Stimulated activated CD4-positive, alpha-beta T cell treated with anti-CD3 and anti-CD28 coated beads, Interleukin-15, amount 100 ng/mL, for 48 hours (primary cell): Measurements from ENCODE around the gene CNTN5.

Source experiments
- DNase-seq, 2 donors: peaks; one replicate each; pipeline ENCODE4 v3.0.0-alpha.2; 2020; ENCODE audit warnings: low read depth in 2 of 2

The CNTN5 gene

DNA sequence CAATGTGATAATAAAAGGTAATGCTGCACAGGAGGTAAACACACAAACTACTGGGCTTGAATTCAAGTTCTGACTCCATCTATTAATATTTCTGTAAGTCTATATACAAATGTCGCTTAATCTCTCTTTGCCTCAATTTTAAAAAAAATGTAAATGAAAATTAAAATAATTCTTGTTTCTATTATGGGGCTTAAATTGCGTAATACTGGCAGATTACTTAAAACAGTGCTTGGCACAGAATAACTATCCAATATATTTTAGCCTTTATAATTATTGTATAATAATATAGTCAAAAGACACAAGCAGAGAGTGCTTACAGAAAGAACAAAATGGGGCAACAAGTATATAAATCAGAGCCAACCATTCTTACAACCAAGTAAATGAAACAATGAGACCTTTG, 489.1 kb downstream of the CNTN5 start:
- no peak for DNase-seq

DNA sequence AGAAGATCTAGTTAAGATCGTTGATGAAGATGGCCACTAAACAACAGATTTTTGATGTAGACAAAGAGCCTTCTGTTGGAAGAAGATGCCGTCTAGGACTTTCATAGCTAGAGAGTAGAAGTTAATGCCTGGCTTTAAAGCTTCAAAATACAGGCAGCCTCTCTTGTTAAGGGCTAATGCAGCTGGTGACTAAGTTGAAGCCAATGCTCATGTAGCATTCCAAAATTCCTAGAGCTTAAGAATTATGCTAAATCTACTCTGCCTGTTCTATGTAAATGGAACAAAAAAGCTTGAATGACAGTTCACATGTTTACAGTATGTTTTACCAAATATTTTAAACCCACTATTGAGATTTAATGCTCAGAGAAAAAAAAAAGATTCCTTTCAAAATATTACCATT, 492.6 kb downstream of the CNTN5 start:
- DNase-seq: no peak

DNA sequence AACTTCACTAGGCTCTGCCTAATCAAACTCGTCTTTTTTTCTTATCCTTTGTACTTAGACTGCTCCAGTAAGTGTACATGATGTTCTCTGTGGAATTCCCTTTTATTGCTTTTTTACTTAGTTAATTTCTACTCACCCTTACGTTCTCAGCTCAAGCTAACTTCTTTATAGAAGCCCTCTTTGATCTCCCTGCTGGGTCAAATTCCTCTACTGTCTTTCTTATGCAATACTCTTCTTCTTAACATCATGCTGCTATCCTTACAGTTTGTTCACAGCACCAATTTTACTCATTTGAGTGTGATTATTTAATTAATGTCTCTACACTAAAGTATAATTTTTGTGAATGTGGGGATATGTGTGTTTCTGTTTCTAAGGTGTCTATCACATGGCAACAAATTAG, 498.3 kb downstream of the CNTN5 start:
- DNase-seq: no peak

DNA sequence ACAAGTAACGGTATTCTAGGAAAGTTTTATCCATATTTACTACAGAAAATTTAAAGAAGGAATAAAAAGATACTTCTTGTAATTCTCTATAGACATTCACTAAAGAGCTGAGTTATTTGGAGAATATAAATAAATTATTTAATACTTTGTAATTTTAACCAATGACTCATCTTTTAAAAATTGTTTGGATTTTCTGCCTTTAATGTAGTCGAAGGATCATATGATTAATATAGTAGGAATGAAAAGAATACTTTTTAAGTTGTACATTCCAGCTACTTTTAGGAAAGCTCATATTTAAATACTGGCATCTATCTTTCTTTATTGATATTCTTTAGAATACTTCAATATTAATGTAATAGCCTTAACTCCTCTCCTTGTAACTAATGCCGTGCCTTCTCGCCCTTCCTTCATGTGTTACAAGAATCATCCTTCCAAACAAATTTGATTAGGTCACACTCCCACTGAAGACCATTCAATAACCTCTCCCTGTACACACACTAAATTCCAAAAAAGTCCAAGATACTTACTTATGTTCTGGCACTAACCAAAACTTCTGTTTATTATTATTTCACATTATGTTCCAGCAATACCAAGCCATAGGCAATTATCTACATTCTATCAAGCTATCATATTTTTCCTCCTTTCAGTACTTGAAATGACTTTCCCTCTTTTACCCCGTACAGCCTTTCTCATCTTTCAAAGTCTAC, 501.9 kb downstream of the CNTN5 start:
- no peak for DNase-seq

DNA sequence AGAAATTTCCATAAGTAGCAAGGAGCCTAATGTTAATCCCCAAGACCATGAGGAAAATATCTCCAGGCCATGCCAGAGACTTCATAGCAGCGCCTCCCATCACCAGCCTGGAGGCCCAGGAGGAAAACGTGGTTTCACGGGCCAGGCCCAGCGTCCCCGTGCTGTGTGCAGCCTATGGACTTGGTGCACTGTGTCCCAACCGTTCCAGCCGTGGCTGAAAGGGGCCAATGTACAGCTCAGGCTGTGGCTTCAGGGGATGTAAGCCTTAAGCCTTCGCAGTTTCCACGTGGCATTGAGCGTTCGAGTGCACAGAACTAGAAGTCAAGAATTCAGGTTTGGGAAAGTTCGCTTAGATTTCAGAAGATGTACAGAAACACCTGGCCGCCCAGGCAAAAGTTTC, 510.7 kb downstream of the CNTN5 start:
- DNase-seq: no peak

DNA sequence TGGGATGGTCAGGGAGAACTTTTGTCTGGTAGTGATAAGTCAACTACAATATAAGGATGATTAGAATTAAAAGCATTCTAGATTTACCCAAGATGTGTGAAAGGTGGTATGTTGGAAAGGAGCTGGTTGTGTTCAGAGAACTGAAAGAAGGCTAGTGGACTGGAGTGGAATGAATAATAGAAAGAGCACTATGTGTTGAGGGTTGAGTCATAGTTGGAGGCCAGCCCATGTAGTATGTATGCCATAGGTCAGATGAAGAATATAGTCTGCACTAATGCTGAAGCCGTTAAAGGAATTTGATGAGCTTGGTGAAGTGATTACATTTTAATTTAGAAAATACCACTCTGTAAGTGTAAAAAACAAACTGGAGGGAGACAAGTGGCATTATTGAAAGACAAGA, 514.1 kb downstream of the CNTN5 start:
- no peak for DNase-seq

DNA sequence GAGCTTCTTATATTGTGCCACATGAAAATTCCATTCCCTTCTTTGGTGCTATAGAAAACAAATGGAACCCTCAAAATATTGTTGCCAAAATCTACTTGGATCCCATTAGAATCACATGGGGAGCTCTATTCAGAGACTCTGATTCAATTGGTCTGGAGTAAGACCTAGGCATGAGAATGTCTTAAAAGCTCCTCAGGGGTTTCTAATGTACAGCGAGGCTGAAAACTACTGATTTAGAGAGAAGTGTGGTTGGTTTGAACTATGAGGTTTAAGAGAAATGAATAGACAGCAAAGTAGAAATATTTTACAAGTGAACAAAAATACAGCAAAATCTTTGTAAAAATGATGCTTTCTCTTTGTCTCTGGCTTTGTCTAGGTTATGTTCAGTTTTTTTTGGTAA, 514.7 kb downstream of the CNTN5 start:
- DNase-seq: no peak

DNA sequence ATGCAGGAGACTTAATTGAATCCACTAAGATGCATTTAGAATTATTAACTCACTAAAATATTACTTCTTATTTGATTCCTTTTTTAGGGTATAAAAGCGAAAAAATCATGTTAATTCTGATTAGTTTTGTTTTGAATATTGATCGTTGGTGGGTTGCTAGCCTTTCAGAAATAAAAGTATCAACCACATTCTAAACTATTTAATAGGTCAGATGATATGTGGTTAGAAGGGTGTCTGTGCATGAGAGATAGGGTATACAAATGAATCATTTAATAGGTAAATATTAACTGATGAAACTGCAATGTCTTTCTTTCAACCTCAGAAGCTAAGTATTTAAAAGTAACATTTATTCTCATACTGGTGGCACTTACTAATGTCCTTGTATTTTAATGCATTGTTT, 515.1 kb downstream of the CNTN5 start:
- no peak for DNase-seq

DNA sequence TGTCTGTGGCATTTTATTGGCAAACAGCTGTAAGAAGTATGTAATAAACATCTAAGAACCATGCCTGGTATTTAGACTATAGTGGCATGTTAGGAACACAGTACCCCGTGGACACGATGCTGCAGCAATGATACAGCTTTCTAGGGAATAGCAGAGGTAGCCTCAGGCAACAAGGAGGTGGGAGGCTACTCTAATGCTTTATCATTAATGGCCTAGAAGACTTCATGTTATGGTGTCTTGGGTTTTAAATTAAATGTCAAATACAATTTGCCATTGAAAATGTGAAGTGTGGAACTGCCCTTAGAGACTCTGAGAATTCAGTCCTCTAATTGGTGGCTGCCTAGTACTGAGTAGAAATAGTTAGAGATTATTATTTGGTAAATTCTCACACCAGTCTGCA, 516.9 kb downstream of the CNTN5 start:
- no peak for DNase-seq

DNA sequence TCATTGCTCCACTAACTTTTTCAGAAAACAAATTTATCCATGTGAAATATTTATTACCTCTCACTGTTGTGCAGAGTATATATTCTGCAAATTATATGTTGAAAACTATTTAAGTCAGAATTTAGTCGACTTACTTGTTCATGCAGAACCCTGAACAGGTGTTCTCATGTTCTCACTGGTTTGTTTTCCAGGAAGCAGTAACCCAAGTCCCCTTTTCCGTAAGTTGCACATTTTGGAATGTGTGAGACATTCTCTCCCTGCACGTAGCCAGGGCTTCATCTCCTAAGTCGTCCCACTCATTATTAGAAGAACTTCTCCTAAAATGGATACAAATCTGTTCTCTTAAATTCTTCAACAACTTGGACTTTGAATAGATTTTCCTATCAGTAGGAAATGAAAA, 524.9 kb downstream of the CNTN5 start:
- DNase-seq: no peak

DNA sequence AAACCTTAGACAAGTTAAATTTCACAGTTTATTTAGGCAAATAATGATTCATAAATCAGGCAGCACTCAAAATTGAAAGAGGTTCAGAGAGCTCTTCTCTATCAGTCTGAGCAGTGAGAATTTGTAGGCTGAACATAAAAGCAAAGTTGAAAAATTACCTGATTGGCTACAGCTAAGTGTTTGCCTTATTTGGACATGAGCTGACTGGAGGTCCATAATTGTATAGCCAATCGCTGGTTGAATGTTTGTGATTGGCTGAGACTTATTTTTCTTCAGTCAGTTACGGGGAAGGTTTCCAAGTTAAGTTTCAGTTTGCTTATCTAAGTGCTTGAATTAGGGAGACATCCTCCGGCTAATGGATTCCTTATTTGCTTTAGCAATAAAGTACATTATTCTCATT, 527.5 kb downstream of the CNTN5 start:
- DNase-seq: no peak

DNA sequence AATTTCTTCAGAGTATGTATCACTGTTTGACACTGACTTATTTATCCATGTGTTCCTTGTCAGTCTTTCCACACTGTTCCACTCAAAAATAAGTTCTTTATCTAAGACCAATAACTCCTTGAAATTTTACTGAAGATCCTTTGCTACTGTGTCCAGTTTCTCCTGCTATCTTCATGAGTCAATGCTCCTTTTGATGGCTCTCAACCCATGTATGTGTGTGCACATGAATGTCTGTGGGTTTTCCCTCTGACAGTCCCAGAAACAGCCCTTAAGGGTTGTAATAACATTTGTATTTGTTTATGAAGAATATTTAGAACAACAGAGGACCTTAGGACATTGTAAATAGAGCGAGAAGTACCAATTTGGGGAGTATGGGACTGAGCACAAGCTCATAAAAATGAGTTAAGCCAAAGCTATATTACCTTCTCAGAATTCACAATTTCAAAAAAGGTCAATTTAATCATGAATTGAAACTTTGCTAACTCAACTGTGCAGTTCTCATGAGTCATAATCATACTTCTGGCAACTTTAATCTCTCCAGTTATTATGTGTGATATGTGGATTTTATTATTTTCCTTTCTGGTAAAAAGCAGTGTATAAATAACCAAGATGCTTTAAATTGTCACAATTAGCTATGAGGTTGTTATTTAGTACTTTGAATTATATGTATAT, 533.6 kb downstream of the CNTN5 start:
- DNase-seq: no peak

DNA sequence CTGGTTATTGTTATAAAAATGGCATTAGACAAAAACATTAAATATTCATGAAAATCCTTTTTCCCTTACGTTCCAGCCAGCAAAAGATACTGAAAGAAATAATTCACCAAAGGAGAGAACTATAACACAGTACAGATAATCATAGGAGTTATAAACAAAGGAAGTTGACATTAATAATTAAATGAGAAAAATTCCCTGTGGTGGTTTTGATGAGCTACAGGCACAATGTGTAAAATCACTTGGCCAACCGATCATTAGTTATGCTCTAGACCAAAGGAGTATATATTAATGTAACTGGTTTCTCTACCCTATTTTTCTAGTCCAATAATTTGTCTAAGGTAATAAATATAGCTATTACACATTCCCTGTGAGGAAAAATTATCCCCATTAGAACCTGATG, 534.7 kb downstream of the CNTN5 start:
- no peak for DNase-seq

DNA sequence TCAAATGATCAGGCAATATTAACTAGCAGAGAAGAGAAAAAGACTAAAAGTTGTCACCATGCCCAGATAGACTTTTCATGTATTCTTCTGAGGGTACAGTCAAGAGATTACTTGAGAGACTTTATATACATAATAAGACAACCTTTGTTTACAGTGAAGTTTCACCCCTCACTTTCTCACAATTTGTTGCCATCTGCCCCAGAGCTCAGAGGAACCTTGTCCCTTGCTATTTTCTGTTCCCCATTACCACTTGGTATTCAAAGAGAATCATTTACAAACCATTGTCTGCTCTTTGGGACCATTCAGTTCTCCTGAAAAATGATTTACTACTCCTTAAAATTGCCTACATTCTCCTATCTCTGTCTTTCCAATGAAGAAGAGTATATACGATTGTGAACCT, 544.6 kb downstream of the CNTN5 start:
- DNase-seq: no peak

DNA sequence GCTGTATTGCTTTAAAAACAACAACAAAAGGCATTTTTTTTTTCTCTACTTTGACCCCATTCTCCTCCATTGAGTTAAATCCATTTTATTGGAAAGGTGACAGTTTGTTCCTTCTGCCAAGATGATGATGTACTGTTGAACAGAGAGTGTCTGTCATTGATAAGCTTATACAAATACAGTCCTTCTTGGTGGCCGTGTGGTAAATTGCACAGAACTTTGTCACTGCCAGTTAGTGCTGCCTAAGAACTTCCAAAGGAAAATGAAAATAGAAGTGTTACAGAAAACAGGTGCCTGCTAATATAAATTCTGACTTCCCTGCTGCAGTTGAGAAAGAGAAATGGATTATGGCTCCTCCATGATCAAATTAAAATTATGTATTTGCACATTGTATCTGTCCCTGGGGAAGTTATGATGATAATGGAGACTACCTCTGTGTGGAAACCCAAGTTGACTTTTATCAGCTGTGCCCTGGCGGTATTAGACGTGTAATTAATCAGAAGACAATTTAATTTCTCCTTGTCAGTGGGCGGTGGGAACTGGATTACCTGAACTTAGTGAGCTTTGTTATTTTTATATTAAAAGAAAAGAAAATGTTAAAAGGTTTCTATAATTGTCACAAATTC, 546.7 kb downstream of the CNTN5 start:
- DNase-seq: no peak

DNA sequence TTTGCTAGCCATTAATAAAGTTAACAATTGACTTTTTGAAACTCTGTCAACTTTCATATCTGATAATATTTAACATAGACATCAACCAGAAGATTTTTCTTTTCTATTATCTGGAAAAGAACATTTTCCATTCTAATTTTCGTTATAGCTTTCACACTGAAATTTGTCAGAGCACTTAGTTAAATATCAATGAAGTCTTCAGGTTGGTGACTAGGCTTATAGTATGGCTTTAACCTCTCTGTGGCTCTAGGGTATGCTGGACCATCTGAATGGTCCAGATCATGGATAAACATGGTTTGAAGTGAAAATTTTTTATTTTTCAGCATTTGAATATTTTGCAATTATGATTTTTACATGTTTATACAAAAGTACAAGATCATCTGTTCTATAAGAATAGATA, 548.1 kb downstream of the CNTN5 start:
- DNase-seq: no peak

DNA sequence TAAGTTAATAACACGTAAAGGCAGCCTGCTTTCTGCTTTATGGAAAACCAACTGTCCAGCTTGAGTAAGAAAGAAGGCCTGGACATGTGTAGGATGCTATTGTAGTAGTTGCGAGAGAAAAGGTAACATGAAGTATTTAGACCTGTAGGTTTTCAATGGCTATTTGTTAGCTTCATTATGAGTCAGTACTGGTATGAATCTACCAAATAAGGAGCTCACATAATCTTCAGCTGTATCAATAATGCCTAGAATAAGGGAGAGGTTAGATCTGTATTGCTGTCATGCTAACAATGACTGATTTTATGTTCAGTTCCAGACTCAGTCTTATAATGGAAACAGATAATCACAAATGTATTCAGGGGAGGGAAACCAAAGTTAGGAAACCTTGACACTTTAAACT, 550.3 kb downstream of the CNTN5 start:
- DNase-seq: no peak

DNA sequence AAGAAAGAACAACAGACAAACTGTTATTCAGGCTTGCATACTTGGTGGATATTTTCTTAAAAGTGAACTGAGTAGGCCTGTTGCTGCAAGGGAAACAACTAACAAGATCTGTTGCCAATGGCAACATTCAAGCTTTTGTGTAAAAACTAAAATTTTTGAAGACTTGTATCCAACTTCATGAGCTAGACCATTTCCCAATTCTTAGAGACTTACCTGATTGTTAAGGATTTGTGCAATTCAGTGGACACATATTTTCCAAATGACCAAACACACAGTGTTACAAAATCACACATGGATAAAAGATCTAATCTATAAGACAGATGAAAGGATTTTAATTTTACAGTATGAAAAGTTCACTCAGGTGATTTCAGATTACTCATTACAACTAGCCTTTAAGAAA, 564.1 kb downstream of the CNTN5 start:
- DNase-seq: no peak

DNA sequence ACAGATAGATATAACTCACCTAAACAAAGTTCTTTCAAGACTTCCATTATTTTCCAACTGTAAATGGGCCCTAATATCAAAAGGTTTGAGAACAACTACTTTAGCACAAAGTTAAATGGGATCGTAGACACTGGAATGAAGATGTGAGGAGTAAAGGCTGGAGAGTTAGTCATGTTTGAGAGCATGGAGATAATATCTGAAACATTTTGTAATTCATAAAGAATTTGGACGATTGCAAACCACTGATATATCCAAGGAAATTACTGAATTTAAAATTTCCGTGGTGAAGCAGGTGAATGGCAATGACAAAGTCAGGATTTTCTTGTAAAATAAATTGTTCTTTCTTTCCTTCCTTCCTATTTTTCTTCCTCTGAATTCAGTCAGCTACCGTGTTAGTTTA, 564.9 kb downstream of the CNTN5 start:
- DNase-seq: no peak

DNA sequence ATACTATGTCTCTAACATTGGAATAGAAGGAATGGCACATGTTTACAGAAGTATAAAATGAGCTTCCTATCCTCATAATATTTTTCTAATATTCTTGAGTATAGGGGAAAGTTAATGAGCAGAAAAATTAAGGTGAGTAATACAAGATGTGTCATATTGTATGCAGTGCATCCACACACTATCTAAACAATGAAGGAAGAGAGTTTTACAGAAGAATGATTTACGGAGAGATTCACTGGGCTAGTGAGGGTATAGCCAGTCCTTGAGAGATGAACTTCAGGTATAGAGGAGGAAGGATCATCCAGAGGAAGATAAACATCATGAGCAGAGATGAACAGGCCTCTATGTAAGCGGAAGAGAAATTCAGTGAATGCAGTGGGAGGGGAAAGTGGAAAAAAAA, 569.0 kb downstream of the CNTN5 start:
- DNase-seq: no peak

DNA sequence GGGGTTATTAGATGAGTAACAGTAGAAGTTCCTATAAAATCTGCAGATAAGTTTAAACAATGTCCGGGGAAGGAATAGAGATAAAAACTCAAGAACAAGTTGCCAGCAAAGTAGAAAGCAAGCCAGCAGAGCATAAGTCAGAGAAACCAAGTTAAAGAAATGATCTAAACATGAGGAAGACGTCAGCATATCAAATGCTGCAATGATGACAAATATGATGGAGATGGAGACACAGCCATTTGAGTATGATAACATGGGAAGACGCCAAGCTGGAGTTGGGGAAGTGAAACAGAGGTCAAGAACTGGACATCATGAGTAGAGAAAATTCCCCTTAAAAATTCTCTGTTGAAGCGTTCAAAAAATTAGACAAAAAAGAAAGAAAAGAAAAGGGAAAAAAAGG, 571.5 kb downstream of the CNTN5 start:
- DNase-seq: no peak

DNA sequence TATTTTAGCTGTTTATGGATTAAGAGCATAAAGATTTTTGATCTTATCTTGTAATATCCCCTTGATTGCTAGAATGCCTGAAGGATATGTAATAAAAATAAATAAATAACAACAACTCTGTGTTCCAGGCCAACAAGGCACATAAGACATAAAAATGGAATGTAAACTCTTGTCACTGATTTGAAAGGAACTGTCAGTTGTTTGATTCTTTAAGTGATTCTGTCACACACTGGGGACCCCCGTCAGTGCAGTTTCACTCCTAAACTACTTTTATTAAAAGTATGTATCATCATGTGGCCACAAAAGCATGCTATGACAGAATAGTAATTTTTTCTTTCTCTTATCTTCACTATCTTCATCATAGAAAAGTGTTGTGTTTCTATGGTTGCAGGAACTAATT, 572.4 kb downstream of the CNTN5 start:
- no peak for DNase-seq

DNA sequence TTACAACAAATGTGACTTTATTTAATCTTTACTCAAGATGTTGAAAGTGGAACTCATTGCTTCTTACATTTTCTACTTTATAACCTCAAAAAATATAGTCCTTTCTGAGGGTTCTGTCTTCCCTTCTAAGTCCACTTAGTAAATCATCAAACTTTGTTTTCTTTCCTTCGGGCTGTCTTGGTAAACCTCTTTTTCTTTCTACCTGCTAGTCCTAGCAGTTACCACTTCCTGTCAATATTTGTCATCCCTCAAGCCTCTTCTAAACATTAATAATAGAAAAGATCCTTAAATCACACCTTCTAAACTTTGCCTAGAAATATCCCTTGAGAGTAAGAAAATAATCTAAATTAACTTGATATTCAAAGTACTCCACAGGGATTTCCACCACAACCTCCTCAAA, 580.4 kb downstream of the CNTN5 start:
- no peak for DNase-seq

DNA sequence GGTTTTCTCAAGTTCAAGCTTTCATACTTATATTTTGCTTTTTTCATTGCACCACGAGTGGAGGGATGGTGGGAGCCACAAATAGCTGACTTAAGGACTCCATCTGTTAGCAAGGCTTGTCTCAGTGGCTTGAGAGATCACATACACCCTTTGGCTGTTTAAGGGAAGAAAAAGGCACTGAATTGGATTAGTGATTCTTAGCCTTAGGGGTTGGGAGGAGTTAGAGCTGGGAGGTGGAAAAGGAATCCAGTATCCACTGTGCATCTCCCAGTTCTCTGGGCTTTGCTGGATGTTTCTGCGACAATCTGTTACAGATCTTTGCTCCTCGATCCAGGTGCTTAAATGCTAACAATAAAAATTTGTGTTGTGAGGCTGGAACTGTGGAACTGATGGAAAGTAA, 593.6 kb downstream of the CNTN5 start:
- no peak for DNase-seq
